Myometrial cell (primary cell): ENCODE measurements around the gene CHKB. TPM values are rescaled to one million over a fixed set of nuclear protein-coding genes. Genes with fewer than 3 reads are reported as not detected.

Experiments
- total RNA-seq: library from RNA; depleted of rRNA; stranded (reverse); fragments of >200 nt; gene quantifications from 2 replicates; pipeline ENCODE4 v1.2.3, GENCODE V29; 2015

CHKB gene
- 20.2 and 30.6 TPM in 2 replicates for total RNA-seq

GRCh38 chr22:50582493-50583293 lies at the start of gene CHKB:
TSS of gene CHKB (minus strand) at chr22:50582849. CDS start at chr22:50582781, 68 bp downstream.

GRCh38 chr22:50627642-50628542 lies 45.2 kb upstream of the CHKB start, which contains the start of gene ARSA:
TSS of gene ARSA (minus strand) at chr22:50628152. CDS start at chr22:50627779, 373 bp downstream.

GRCh38 chr22:50600538-50600937 lies 17.9 kb upstream of the CHKB start, which contains the start of gene MAPK8IP2:
TSS of gene MAPK8IP2 (plus strand) at chr22:50600793. CDS start at chr22:50600819, 26 bp downstream.

GRCh38 chr22:50577987-50578775 lies 4.5 kb downstream of the CHKB start, which contains the start of gene CPT1B:
TSS of gene CPT1B (minus strand) at chr22:50578427. CDS start at chr22:50577915, 512 bp downstream.

GRCh38 chr22:50562523-50563412 lies 19.9 kb downstream of the CHKB start, which contains the start of gene SYCE3:
TSS of gene SYCE3 (minus strand) at chr22:50562919. CDS start at chr22:50556405, 6,514 bp downstream.

GRCh38 chr22:50545522-50546325 lies 36.9 kb downstream of the CHKB start, which contains the start of gene KLHDC7B:
TSS of gene KLHDC7B (plus strand) at chr22:50545899. CDS start at chr22:50546244, 345 bp downstream.

GRCh38 chr22:50529897-50530579 lies 52.6 kb downstream of the CHKB start, which contains the start of gene TYMP:
TSS of gene TYMP (minus strand) at chr22:50530012. CDS start at chr22:50529709, 303 bp downstream.

Other genes starting within 250 kb of the CHKB start
- 53.0 and 61.1 TPM in 2 replicates for gene PPP6R2, start 239.5 kb downstream of the CHKB start, total RNA-seq
- 58.5 and 60.5 TPM in 2 replicates for gene SBF1, start 107.8 kb downstream of the CHKB start, total RNA-seq
- gene ADM2, start 101.3 kb downstream of the CHKB start, total RNA-seq, result 6.9 and 20.2 TPM in 2 replicates
- not detected in 2 replicates for gene MIOX, start 96.0 kb downstream of the CHKB start, total RNA-seq
- gene LMF2, start 75.1 kb downstream of the CHKB start, total RNA-seq, result 106 and 126 TPM in 2 replicates
- 62.6 and 65.2 TPM in 2 replicates for gene NCAPH2, start 74.6 kb downstream of the CHKB start, total RNA-seq
- gene SCO2, start 57.3 kb downstream of the CHKB start, total RNA-seq, result 0.58 and 1.4 TPM in 2 replicates
- 29.1 and 40.1 TPM in 2 replicates for gene TYMP, start 52.8 kb downstream of the CHKB start, total RNA-seq
- gene KLHDC7B, start 37.0 kb downstream of the CHKB start, total RNA-seq, result not detected in 2 replicates
- not detected in 2 replicates for gene SYCE3, start 19.9 kb downstream of the CHKB start, total RNA-seq
- gene CPT1B, start 4.4 kb downstream of the CHKB start, total RNA-seq, result 0.18 TPM in 1 of 2 replicates, not detected in the other
- under 0.01 TPM in 2 replicates for gene MAPK8IP2, start 17.9 kb upstream of the CHKB start, total RNA-seq
- 29.4 and 41.8 TPM in 2 replicates for gene ARSA, start 45.3 kb upstream of the CHKB start, total RNA-seq
- gene SHANK3, start 90.0 kb upstream of the CHKB start, total RNA-seq, result 0.89 and 1.2 TPM in 2 replicates
- not detected in 2 replicates for gene ACR, start 155.4 kb upstream of the CHKB start, total RNA-seq
- 11.9 and 19.6 TPM in 2 replicates for gene RABL2B, start 200.8 kb upstream of the CHKB start, total RNA-seq